HepG2 (cell line): ENCODE results near the gene HNRNPC. TPM values are rescaled to one million over a fixed set of nuclear protein-coding genes. Genes with fewer than 3 reads are reported as not detected.
A peak's percentile ranks its signal among the peaks of the same experiment; 100 is the strongest.

ENCODE experiments used
- BORCS8-MEF2B ChIP-seq: sonication (generic); formaldehyde crosslinking; IDR thresholded peaks from 2 replicates; pipeline ENCODE4 v1.8.0; 2022; ENCODE audit warnings: mild to moderate bottlenecking, missing genetic modification reagents
- CENPT ChIP-seq: sonication (generic); formaldehyde crosslinking; IDR thresholded peaks from 2 replicates; pipeline ENCODE4 v1.8.0; 2022; ENCODE audit warnings: low read depth, mild to moderate bottlenecking, moderate library complexity, missing genetic modification reagents
- EEA1 ChIP-seq: sonication (generic); formaldehyde crosslinking; IDR thresholded peaks from 2 replicates; pipeline ENCODE4 v1.5.1; 2020; ENCODE audit warnings: mild to moderate bottlenecking, missing genetic modification reagents, borderline replicate concordance
- FOXO1 ChIP-seq: sonication (generic); formaldehyde crosslinking; IDR thresholded peaks from 2 replicates; pipeline ENCODE4 v1.4.0; 2020; ENCODE audit warnings: missing genetic modification reagents
- HOXA3 ChIP-seq: sonication (generic); formaldehyde crosslinking; IDR thresholded peaks from 2 replicates; pipeline ENCODE4 v1.5.0; 2020; ENCODE audit warnings: missing genetic modification reagents
- MAZ ChIP-seq, 2 experiments: sonication (generic) in 1 of 2; formaldehyde crosslinking in 1 of 2; IDR thresholded peaks; 2 replicates each; pipeline versions ENCODE4 v1.5.0 to v1.6.1; 2012 to 2020; ENCODE audit warnings: low read depth in 2 of 2, mild to moderate bottlenecking in 2 of 2, borderline replicate concordance in 1 of 2, improper control_type of control experiment in 1 of 2, low read length in 1 of 2, missing genetic modification reagents in 1 of 2, moderate library complexity in 1 of 2
- MYC ChIP-seq: sonication (generic); formaldehyde crosslinking; IDR thresholded peaks from 2 replicates; pipeline ENCODE4 v1.9.0; 2021; ENCODE audit warnings: missing genetic modification reagents, borderline replicate concordance
- NBN ChIP-seq: fragments of 450-650 bp; conservative IDR thresholded peaks from 2 replicates; pipeline ENCODE4 v1.6.1; 2017
- NFIB ChIP-seq: sonication (generic); formaldehyde crosslinking; IDR thresholded peaks from 2 replicates; pipeline ENCODE4 v1.9.0; 2021; ENCODE audit warnings: missing genetic modification reagents, mild to moderate bottlenecking, borderline replicate concordance
- RXRB ChIP-seq: IDR thresholded peaks from 2 replicates; pipeline ENCODE4 v1.6.1; 2016; ENCODE audit warnings: borderline replicate concordance, missing genetic modification reagents, missing compliant biosample characterization
- TEAD3 ChIP-seq: optimal IDR thresholded peaks from 2 replicates; pipeline ENCODE3; 2016; ENCODE audit warnings: borderline replicate concordance
- THAP11 ChIP-seq: IDR thresholded peaks from 2 replicates; pipeline ENCODE4 v1.6.1; 2016; ENCODE audit warnings: missing biosample characterization, missing genetic modification reagents
- YEATS2 ChIP-seq: sonication (generic); formaldehyde crosslinking; IDR thresholded peaks from 2 replicates; pipeline ENCODE4 v1.4.0; 2020; ENCODE audit warnings: missing genetic modification reagents, borderline replicate concordance
- ZFP36 ChIP-seq: fragments of 150-350 bp; IDR thresholded peaks from 2 replicates; pipeline ENCODE4 v1.6.1; 2018; ENCODE audit warnings: borderline replicate concordance, low read length, low read depth; ENCODE audit not compliant: partially characterized antibody
- ZMYM4 ChIP-seq: sonication (generic); formaldehyde crosslinking; IDR thresholded peaks from 2 replicates; pipeline ENCODE4 v1.8.1; 2023; ENCODE audit warnings: mild to moderate bottlenecking, missing genetic modification reagents
- ZNF564 ChIP-seq: sonication (generic); formaldehyde crosslinking; IDR thresholded peaks from 2 replicates; pipeline ENCODE4 v1.8.1; 2023; ENCODE audit warnings: mild to moderate bottlenecking, missing genetic modification reagents
- polyA plus RNA-seq, 8 experiments: library from polyadenylated mRNA; depleted of rRNA in 3 of 8; stranded (reverse) in 7 of 8; unstranded in 1 of 8; fragments of >200 nt; fragmentation: Illumina TruSeq in 4 of 8; extraction: Trizol in 4 of 8; gene quantifications; 2 replicates each; pipeline versions ENCODE4 v1.2.1 to v1.2.3, GENCODE V29; 2011 to 2016; ENCODE audit warnings: low read depth in 4 of 8, missing spikeins in 1 of 8, mixed read lengths in 1 of 8; ENCODE audit not compliant: insufficient read depth in 1 of 8
- total RNA-seq, 5 experiments: library from RNA; depleted of rRNA; stranded (reverse); fragments of >200 nt; fragmentation: Illumina TruSeq; extraction: Trizol; gene quantifications; 2 replicates each; pipeline ENCODE4 v1.2.3, GENCODE V29; 2016; ENCODE audit warnings: low read depth in 1 of 5
- TF ChIP-seq, protein P1 (sequence below): sonication (generic); formaldehyde crosslinking; IDR thresholded peaks from 2 replicates; pipeline ENCODE4 v1.9.0; 2022; ENCODE audit warnings: missing genetic modification reagents, mild to moderate bottlenecking, borderline replicate concordance
- TF ChIP-seq, protein P2 (sequence below): sonication (generic); formaldehyde crosslinking; IDR thresholded peaks from 2 replicates; pipeline ENCODE4 v1.5.0; 2020; ENCODE audit warnings: mild to moderate bottlenecking, missing genetic modification reagents
- TF ChIP-seq, protein P3 (sequence below): sonication (generic); formaldehyde crosslinking; IDR thresholded peaks from 2 replicates; pipeline ENCODE4 v1.4.0; 2020; ENCODE audit warnings: missing genetic modification reagents, mild to moderate bottlenecking, borderline replicate concordance
- TF ChIP-seq, protein P4 (sequence below): sonication (generic); formaldehyde crosslinking; IDR thresholded peaks from 2 replicates; pipeline ENCODE4 v1.4.0; 2020; ENCODE audit warnings: missing genetic modification reagents, borderline replicate concordance

Gene HNRNPC
- total and polyA plus RNA-seq, 2 of the 13 experiments (the other 11 are each of a cell fraction or from before 2014, with no cell fraction given), result 628 to 1,099 TPM

DNA sequence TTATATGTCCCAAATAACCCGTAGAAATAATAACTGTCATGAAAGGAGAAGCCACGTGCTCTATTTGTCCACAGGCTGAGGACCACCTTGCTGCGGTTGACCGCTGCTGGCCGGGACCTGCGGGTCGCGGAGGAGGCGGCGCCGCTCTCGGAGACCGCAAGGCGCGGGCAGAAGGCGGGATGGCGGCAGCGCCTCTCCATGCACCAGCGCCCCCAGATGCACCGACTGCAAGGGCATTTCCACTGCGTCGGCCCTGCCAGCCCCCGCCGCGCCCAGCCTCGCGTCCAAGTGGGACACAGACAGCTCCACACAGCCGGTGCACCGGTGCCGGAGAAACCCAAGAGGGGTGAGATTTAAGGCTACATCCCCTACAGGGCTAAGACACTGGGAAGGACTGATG is 31.6 kb upstream of the HNRNPC start (continued):
- TF ChIP-seq, protein P1, sequence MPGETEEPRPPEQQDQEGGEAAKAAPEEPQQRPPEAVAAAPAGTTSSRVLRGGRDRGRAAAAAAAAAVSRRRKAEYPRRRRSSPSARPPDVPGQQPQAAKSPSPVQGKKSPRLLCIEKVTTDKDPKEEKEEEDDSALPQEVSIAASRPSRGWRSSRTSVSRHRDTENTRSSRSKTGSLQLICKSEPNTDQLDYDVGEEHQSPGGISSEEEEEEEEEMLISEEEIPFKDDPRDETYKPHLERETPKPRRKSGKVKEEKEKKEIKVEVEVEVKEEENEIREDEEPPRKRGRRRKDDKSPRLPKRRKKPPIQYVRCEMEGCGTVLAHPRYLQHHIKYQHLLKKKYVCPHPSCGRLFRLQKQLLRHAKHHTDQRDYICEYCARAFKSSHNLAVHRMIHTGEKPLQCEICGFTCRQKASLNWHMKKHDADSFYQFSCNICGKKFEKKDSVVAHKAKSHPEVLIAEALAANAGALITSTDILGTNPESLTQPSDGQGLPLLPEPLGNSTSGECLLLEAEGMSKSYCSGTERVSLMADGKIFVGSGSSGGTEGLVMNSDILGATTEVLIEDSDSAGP (CRISPR knock-in tag), result peak; percentile 68; the same call in 1 of the 2 replicates
- TF ChIP-seq ZMYM4 (CRISPR knock-in tag) (peak; percentile 44; the same call in 1 of the 2 replicates), FOXO1 (0 out of 2 replicates have a peak, but pooled peaks have one; percentile 43), ZNF564 (CRISPR knock-in tag) (0 out of 2 replicates have a peak, but pooled peaks have one; percentile 44), YEATS2 (CRISPR knock-in tag) (0 out of 2 replicates have a peak, but pooled peaks have one; percentile 20), TEAD3 (peak; percentile 44), HOXA3 (CRISPR knock-in tag) (peak; percentile 71; the same call in 1 of the 2 replicates), THAP11 (0 out of 2 replicates have a peak, but pooled peaks have one; percentile 13), NBN (no peak), BORCS8-MEF2B (peak; percentile 64; the same call in 1 of the 2 replicates), CENPT (CRISPR knock-in tag) (peak; percentile 51; the same call in 1 of the 2 replicates), ZFP36 (no peak), MAZ (IDR thresholded peaks at IDR 0.05; ENCODE audit: borderline replicate concordance, low read depth, low read length) (no peak), MAZ (CRISPR knock-in tag; IDR thresholded peaks at IDR 0.05; ENCODE audit: low read depth) (0 out of 2 replicates have a peak, but pooled peaks have one; percentile 35), EEA1 (CRISPR knock-in tag) (0 out of 2 replicates have a peak, but pooled peaks have one; percentile 59), RXRB (CRISPR knock-in tag) (0 out of 2 replicates have a peak, but pooled peaks have one; percentile 7), MYC (CRISPR knock-in tag) (peak; percentile 53; the same call in 1 of the 2 replicates), NFIB (CRISPR knock-in tag) (no peak)
- TF ChIP-seq, protein P2, sequence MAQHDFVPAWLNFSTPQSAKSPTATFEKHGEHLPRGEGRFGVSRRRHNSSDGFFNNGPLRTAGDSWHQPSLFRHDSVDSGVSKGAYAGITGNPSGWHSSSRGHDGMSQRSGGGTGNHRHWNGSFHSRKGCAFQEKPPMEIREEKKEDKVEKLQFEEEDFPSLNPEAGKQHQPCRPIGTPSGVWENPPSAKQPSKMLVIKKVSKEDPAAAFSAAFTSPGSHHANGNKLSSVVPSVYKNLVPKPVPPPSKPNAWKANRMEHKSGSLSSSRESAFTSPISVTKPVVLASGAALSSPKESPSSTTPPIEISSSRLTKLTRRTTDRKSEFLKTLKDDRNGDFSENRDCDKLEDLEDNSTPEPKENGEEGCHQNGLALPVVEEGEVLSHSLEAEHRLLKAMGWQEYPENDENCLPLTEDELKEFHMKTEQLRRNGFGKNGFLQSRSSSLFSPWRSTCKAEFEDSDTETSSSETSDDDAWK, result no peak
- TF ChIP-seq, protein P3, sequence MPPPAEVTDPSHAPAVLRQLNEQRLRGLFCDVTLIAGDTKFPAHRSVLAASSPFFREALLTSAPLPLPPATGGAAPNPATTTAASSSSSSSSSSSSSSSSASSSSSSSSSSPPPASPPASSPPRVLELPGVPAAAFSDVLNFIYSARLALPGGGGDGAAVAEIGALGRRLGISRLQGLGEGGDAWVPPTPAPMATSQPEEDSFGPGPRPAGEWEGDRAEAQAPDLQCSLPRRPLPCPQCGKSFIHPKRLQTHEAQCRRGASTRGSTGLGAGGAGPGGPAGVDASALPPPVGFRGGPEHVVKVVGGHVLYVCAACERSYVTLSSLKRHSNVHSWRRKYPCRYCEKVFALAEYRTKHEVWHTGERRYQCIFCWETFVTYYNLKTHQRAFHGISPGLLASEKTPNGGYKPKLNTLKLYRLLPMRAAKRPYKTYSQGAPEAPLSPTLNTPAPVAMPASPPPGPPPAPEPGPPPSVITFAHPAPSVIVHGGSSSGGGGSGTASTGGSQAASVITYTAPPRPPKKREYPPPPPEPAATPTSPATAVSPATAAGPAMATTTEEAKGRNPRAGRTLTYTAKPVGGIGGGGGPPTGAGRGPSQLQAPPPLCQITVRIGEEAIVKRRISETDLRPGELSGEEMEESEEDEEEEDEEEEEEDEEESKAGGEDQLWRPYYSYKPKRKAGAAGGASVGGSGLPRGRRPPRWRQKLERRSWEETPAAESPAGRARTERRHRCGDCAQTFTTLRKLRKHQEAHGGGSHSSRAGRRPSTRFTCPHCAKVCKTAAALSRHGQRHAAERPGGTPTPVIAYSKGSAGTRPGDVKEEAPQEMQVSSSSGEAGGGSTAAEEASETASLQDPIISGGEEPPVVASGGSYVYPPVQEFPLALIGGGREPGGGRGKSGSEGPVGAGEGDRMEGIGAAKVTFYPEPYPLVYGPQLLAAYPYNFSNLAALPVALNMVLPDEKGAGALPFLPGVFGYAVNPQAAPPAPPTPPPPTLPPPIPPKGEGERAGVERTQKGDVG (CRISPR knock-in tag), result no peak
- TF ChIP-seq, protein P4, sequence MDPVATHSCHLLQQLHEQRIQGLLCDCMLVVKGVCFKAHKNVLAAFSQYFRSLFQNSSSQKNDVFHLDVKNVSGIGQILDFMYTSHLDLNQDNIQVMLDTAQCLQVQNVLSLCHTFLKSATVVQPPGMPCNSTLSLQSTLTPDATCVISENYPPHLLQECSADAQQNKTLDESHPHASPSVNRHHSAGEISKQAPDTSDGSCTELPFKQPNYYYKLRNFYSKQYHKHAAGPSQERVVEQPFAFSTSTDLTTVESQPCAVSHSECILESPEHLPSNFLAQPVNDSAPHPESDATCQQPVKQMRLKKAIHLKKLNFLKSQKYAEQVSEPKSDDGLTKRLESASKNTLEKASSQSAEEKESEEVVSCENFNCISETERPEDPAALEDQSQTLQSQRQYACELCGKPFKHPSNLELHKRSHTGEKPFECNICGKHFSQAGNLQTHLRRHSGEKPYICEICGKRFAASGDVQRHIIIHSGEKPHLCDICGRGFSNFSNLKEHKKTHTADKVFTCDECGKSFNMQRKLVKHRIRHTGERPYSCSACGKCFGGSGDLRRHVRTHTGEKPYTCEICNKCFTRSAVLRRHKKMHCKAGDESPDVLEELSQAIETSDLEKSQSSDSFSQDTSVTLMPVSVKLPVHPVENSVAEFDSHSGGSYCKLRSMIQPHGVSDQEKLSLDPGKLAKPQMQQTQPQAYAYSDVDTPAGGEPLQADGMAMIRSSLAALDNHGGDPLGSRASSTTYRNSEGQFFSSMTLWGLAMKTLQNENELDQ (CRISPR knock-in tag), result 0 out of 2 replicates have a peak, but pooled peaks have one; percentile 32
